Upper lobe of right lung (tissue), 1 donor: ENCODE data around the gene SH3TC1. TPM values are rescaled to one million over a fixed set of nuclear protein-coding genes. Genes with fewer than 3 reads are reported as not detected.

Source experiments
- ATAC-seq: fragments of 200-7000 bp; cut with Tn5 transposase; one replicate; pipeline ENCODE4 v1.9.1; 2020; ENCODE audit warnings: mild to moderate bottlenecking, moderate library complexity
- DNase-seq: peaks from one replicate; pipeline ENCODE4 v3.0.0-alpha.2; 2020
- H3K27ac ChIP-seq: fragments of 200-600 bp; one replicate; pipeline ENCODE4 v1.8.0; 2022
- H3K27me3 ChIP-seq: fragments of 200-600 bp; one replicate; pipeline ENCODE4 v1.8.0; 2022; ENCODE audit warnings: mild to moderate bottlenecking
- H3K36me3 ChIP-seq: fragments of 200-600 bp; one replicate; pipeline ENCODE4 v1.8.0; 2022
- H3K4me1 ChIP-seq: fragments of 200-600 bp; one replicate; pipeline ENCODE4 v1.8.0; 2022
- H3K4me3 ChIP-seq: fragments of 200-600 bp; one replicate; pipeline ENCODE4 v1.8.0; 2022; ENCODE audit warnings: mild to moderate bottlenecking
- H3K9me3 ChIP-seq: fragments of 200-600 bp; one replicate; pipeline ENCODE4 v1.8.0; 2022
- CTCF ChIP-seq: fragments of 200-600 bp; IDR thresholded peaks from one replicate; pipeline ENCODE4 v1.8.0; 2022; ENCODE audit warnings: antibody characterized with exemption
- intact Hi-C: fragments of 100-400 bp; cut with DNase I; formaldehyde crosslinking; loops from one replicate; pipeline ENCODE4 v1.11.0; 2022
- total RNA-seq: library from RNA; stranded (reverse); fragmentation: NEBNext Ultra II Directional; extraction: Animal tissue kit (Norgen Biotek cat#: 25700); gene quantifications from one replicate; pipeline ENCODE4 v1.2.1, GENCODE V29; 2021
- donor health status: DM: no; HTN: yes; CAD: no; lungs with severe emphysema.

Gene SH3TC1
- total RNA-seq, 1 donor from 2014 or later, result 71.7 TPM

- Histone ChIP-seq H3K36me3 (no peaks in the 10 kb centered on the region), H3K27ac (no peak overlapping the region), H3K9me3 (no peaks in the 10 kb centered on the region), H3K4me3 (no peak overlapping the region), H3K4me1 (peaks cover 13% of the 10 kb centered on the region), H3K27me3 (no peaks in the 10 kb centered on the region)
- TF ChIP-seq CTCF, result no peak
- intact Hi-C loops, result no loop called here
- no peak for DNase-seq
- no peak for ATAC-seq
Observed at GRCh38 chr4:8263397-8263796, 64.3 kb downstream of the SH3TC1 start.

- H3K9me3 ChIP-seq, result no peaks in the 10 kb centered on the region
- H3K27me3 ChIP-seq, result no peaks in the 10 kb centered on the region
- H3K4me1 ChIP-seq, result peaks cover 13% of the 10 kb centered on the region
- H3K36me3 ChIP-seq, result no peaks in the 10 kb centered on the region
- intact Hi-C loops, result no loop called here
- no peak overlapping the region for H3K4me3 ChIP-seq
- ATAC-seq (no peak), DNase-seq (no peak)
- H3K27ac ChIP-seq, result no peak overlapping the region
- no peak for TF ChIP-seq CTCF
Observed at GRCh38 chr4:8264106-8264505, 65.0 kb downstream of the SH3TC1 start.

- ATAC-seq (no peak), DNase-seq (no peak)
- Histone ChIP-seq H3K27me3 (no peaks in the 10 kb centered on the region), H3K4me1 (peaks cover 17% of the 10 kb centered on the region), H3K9me3 (no peaks in the 10 kb centered on the region), H3K36me3 (no peaks in the 10 kb centered on the region), H3K27ac (no peak overlapping the region), H3K4me3 (no peak overlapping the region)
- intact Hi-C loops, result no loop called here
- TF ChIP-seq CTCF, result no peak
Observed at GRCh38 chr4:8265171-8265929, 66.3 kb downstream of the SH3TC1 start.

GRCh38 chr4:8266088-8266487, 67.0 kb downstream of the SH3TC1 start:
- ATAC-seq (no peak), DNase-seq (no peak)
- no peak overlapping the region for H3K4me3 ChIP-seq
- no peak for TF ChIP-seq CTCF
- H3K27me3 ChIP-seq, result no peaks in the 10 kb centered on the region
- H3K9me3 ChIP-seq, result no peaks in the 10 kb centered on the region
- H3K4me1 ChIP-seq, result peaks cover 15% of the 10 kb centered on the region
- no peaks in the 10 kb centered on the region for H3K36me3 ChIP-seq
- no peak overlapping the region for H3K27ac ChIP-seq
- intact Hi-C loops, result no loop called here

- no peaks in the 10 kb centered on the region for H3K36me3 ChIP-seq
- no peak overlapping the region for H3K4me3 ChIP-seq
- H3K9me3 ChIP-seq, result no peaks in the 10 kb centered on the region
- DNase-seq, result no peak
- no peaks in the 10 kb centered on the region for H3K27me3 ChIP-seq
- H3K27ac ChIP-seq, result no peak overlapping the region
- ATAC-seq, result no peak
- no peak for TF ChIP-seq CTCF
- intact Hi-C loops, result no loop called here
- peaks cover 15% of the 10 kb centered on the region for H3K4me1 ChIP-seq
Observed at GRCh38 chr4:8266508-8266907, 67.4 kb downstream of the SH3TC1 start.
